A549 (cell line): ENCODE measurements around the gene PAIP2B. TPM values are rescaled to one million over a fixed set of nuclear protein-coding genes. Genes with fewer than 3 reads are reported as not detected.
"Not testable (repeated sequence)": the region's sequence is repeated elsewhere in the genome, so short reads cannot be mapped to it uniquely, and the experiment has no call there.

ENCODE experiments used
- ATAC-seq, 2 experiments: fragments of 200-7000 bp in 1 of 2; fragments of >200 bp in 1 of 2; cut with Nextera tagmentation in 1 of 2; cut with Tn5 transposase in 1 of 2; 3 replicates each; pipeline versions ENCODE4 v1.8.0 to v1.9.1; 2018 to 2020; ENCODE audit warnings: mild to moderate bottlenecking in 1 of 2, moderate library complexity in 1 of 2
- CTCF ChIA-PET: fragments of 300-600 bp; sonication (Branson Sonifier 250); formaldehyde crosslinking; extraction: SDS; loops from one replicate; lab custom pipeline; 2021; ENCODE audit warnings: antibody characterized with exemption, inconsistent platforms; lab: Yijun Ruan, JAX
- POLR2A ChIA-PET: fragments of 350-600 bp; formaldehyde crosslinking; extraction: SDS; loops from one replicate; lab custom pipeline; 2021; ENCODE audit warnings: antibody characterized with exemption, inconsistent platforms; lab: Yijun Ruan, JAX
- DNase-seq, 2 experiments: peaks; one replicate each; pipeline versions ENCODE4 v3.0.0 to v3.0.0-alpha.2; 2011 to 2016; ENCODE audit warnings: low read depth in 1 of 2, low spot score in 1 of 2
- FAIRE-seq: peaks from 2 replicates; lab custom pipeline; 2011; peaks lifted over from hg19 to GRCh38; lab: Jason Lieb, UNC
- H3K27ac ChIP-seq, 2 experiments: fragments of >200 bp; sonication (Bioruptor Twin); formaldehyde crosslinking; 3 replicates each; pipeline ENCODE4 v1.5.1; 2016 to 2017
- H3K4me1 ChIP-seq: fragments of >200 bp; sonication (Bioruptor Twin); formaldehyde crosslinking; 3 replicates; pipeline ENCODE4 v1.6.1; 2016
- H3K4me2 ChIP-seq: fragments of >200 bp; sonication (Bioruptor Twin); formaldehyde crosslinking; 3 replicates; pipeline ENCODE4 v1.6.1; 2016
- H3K4me3 ChIP-seq: fragments of >200 bp; sonication (Bioruptor Twin); formaldehyde crosslinking; 3 replicates; pipeline ENCODE4 v1.5.1; 2016
- H3K9me3 ChIP-seq: fragments of >200 bp; sonication (Bioruptor Twin); formaldehyde crosslinking; 3 replicates; pipeline ENCODE4 v1.6.1; 2016
- CBX8 ChIP-seq: fragments of 200-600 bp; sonication (generic); IDR thresholded peaks from 2 replicates; pipeline ENCODE4 v1.6.1; 2016
- CHD4 ChIP-seq: fragments of 200-600 bp; sonication (generic); IDR thresholded peaks from 2 replicates; pipeline ENCODE4 v1.6.1; 2016; ENCODE audit warnings: antibody characterized with exemption, mild to moderate bottlenecking, borderline replicate concordance
- GATA3 ChIP-seq: IDR thresholded peaks from 2 replicates; pipeline ENCODE4 v1.6.1; 2012; ENCODE audit warnings: borderline replicate concordance
- KDM5A ChIP-seq: fragments of 200-600 bp; sonication (generic); IDR thresholded peaks from 2 replicates; pipeline ENCODE4 v1.6.1; 2016; ENCODE audit warnings: antibody characterized with exemption, mild to moderate bottlenecking
- MAZ ChIP-seq: fragments of 150-350 bp; IDR thresholded peaks from 2 replicates; pipeline ENCODE4 v1.6.1; 2014; ENCODE audit warnings: antibody characterized with exemption, low read depth, low read length, borderline replicate concordance
- REST ChIP-seq: fragments of 200-600 bp; sonication (generic); IDR thresholded peaks from 2 replicates; pipeline ENCODE4 v1.6.1; 2016; ENCODE audit warnings: antibody characterized with exemption, mild to moderate bottlenecking, moderate library complexity
- RFX5 ChIP-seq: fragments of 450-650 bp; IDR thresholded peaks from 2 replicates; pipeline ENCODE4 v1.7.1; 2014; ENCODE audit warnings: antibody characterized with exemption, mild to moderate bottlenecking, moderate library complexity
- RNF2 ChIP-seq: fragments of 200-600 bp; sonication (generic); IDR thresholded peaks from 2 replicates; pipeline ENCODE4 v1.6.1; 2016; ENCODE audit warnings: low read depth, mild to moderate bottlenecking, antibody characterized with exemption, moderate library complexity, borderline replicate concordance
- USF2 ChIP-seq: fragments of 450-650 bp; IDR thresholded peaks from 2 replicates; pipeline ENCODE4 v1.6.1; 2014; ENCODE audit warnings: antibody characterized with exemption
- WGBS: methylation state at CpG from one replicate; pipeline ENCODE4 v1.1.6; 2017; ENCODE audit errors: missing lambda C conversion rate; 5-methylcytosine and 5-hydroxymethylcytosine counted together
- polyA plus RNA-seq, 4 experiments: library from polyadenylated mRNA; depleted of rRNA in 3 of 4; stranded (reverse); fragments of >200 nt; fragmentation: RNase III in 1 of 4; extraction: RNeasy Plus Mini Kit Qiagen cat#74134 plus additional on column Dnase treatment in 1 of 4; gene quantifications; 2 replicates in 3 of 4; 3 replicates in 1 of 4; pipeline ENCODE4 v1.2.3, GENCODE V29; 2011 to 2017
- TF ChIP-seq, protein P1 (sequence below): IDR thresholded peaks from 2 replicates; pipeline ENCODE4 v1.6.1; 2012

The PAIP2B gene
- polyA plus RNA-seq, 2 of the 4 experiments (the other 2 are of a cell fraction), result 0.70 to 0.84 TPM

DNA sequence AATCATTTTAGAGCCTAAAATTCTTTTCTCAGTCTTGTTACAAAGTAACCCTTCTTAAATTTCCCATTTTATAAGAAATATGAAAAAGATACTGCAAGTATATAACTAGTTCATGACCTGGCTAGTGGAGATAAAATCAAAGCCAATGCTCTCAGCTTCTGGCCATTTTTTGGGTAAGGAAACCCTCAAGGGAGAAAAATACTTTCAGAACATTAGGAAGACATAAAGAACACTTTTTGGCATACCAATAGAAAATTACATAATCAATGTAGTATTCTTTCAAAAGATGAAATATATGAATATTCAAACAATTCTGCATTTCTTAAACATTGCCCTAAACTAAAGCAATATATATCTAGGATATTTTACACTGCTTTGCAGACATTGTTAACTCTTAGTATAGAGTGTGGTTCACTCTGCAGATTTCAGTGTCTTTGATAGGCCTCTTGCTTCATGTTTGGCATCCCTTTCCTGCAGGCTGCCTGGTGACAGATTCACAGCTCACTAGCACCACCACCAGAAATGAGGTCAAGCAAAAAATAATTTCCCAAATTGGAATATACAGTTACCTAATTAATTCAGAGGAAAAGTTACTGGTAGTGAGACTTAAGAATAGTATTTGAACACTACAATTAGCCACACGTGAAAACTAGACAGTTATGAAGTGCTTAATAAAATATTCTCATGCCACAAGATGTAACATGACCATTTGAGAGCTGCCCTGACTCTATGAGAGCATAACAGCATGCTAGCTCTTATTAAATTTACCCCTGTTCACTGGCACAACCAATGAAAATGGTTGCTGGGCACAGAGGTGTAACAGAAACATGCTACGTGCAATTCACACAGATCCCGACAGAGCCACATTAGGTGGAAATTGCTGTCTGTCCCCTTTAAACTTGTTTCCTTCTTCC is 36.0 kb downstream of the PAIP2B start (continued):
- TF ChIP-seq REST (no peak), USF2 (no peak), CHD4 (no peak)
- TF ChIP-seq, all 56 proteins: peak for 4

GRCh38 chr2:71187589-71187988 is 39.3 kb downstream of the PAIP2B start:
- Histone ChIP-seq H3K4me2 (no peak overlapping the region), H3K4me1 (no peaks in the 10 kb centered on the region), H3K4me3 (no peak overlapping the region), H3K27ac (no peak overlapping the region), H3K9me3 (no peaks in the 10 kb centered on the region)
- ChIA-PET CTCF (interaction anchor here (0.6 to 1.1 kb wide), 4 partner anchors 16 to 191 kb away, joined by 3 read pairs; no protein-coding TSS in a partner anchor), POLR2A (no interaction called here)
- TF ChIP-seq KDM5A (no peak), GATA3 (no peak), RFX5 (no peak), MAZ (no peak), USF2 (no peak), CBX8 (no peak)
- TF ChIP-seq, protein P1, sequence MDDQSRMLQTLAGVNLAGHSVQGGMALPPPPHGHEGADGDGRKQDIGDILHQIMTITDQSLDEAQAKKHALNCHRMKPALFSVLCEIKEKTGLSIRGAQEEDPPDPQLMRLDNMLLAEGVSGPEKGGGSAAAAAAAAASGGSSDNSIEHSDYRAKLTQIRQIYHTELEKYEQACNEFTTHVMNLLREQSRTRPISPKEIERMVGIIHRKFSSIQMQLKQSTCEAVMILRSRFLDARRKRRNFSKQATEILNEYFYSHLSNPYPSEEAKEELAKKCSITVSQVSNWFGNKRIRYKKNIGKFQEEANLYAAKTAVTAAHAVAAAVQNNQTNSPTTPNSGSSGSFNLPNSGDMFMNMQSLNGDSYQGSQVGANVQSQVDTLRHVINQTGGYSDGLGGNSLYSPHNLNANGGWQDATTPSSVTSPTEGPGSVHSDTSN, result no peak
- 8% methylated on average over 2 of the region's 2 CpGs for WGBS
- no peak for ATAC-seq
- no peak for DNase-seq
- FAIRE-seq, result no peak

GRCh38 chr2:71186973-71187372 is 39.9 kb downstream of the PAIP2B start:
- CTCF ChIA-PET, result interaction anchor here (0.6 to 1.1 kb wide), 8 partner anchors 10 to 398 kb away, joined by 3 to 5 read pairs (median 3); no protein-coding TSS in a partner anchor
- DNase-seq (no peak), FAIRE-seq (no peak), ATAC-seq (no peak)
- Histone ChIP-seq H3K4me2 (no peak overlapping the region), H3K4me1 (no peaks in the 10 kb centered on the region), H3K9me3 (no peaks in the 10 kb centered on the region), H3K4me3 (no peak overlapping the region), H3K27ac (no peak overlapping the region)
- 14% methylated on average over 1 of the region's 1 CpG for whole genome bisulfite sequencing
- POLR2A ChIA-PET, result no interaction called here
- TF ChIP-seq, protein P1, result no peak
- TF ChIP-seq RNF2, result no peak

GRCh38 chr2:71183306-71184115 is 43.4 kb downstream of the PAIP2B start:
- CTCF ChIA-PET, result interaction anchor here (0.7 to 1.2 kb wide), 2 partner anchors 327 to 345 kb away, joined by 3 read pairs; no protein-coding TSS in a partner anchor
- H3K4me2 ChIP-seq, H3K27ac ChIP-seq, ATAC-seq, H3K4me1 ChIP-seq, H3K4me3 ChIP-seq, POLR2A ChIA-PET, H3K9me3 ChIP-seq, DNase-seq, FAIRE-seq: not testable (repeated sequence)
- WGBS, result 43% methylated on average over 2 of the region's 5 CpGs
